H54 (cell line): ENCODE results near the gene LANCL3.

ENCODE experiments used
- DNase-seq: peaks from one replicate; pipeline ENCODE4 v3.0.0; 2011; ENCODE audit warnings: low spot score, mixed read lengths; ENCODE audit not compliant: insufficient read length
- FAIRE-seq: peaks from 3 replicates; lab custom pipeline; 2011; peaks lifted over from hg19 to GRCh38; lab: Jason Lieb, UNC
- POLR2A ChIP-seq: IDR thresholded peaks from 2 replicates; pipeline ENCODE4 v1.6.1; 2011; ENCODE audit warnings: low read depth, mild to moderate bottlenecking, low read length

LANCL3 gene

DNA sequence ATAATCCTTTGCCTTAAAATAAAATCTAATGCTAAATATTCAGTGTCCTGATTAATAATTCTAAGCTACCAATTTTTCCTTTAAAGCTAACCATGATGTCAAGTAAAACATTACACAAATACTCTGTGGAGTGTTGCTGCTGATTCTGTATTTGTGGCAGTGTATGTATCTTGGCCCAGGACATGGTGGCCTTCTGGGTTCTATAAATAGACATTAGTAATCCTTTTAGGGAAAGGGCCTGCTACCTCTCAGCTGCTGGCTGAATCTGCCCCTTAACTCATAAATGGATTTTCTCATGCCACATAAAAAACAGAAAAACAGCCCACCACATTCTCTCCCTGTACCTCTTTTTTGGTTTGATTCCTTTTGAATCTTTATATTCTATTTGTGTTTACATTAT lies 113.0 kb downstream of the LANCL3 start:
- FAIRE-seq = no peak
- no peak for TF ChIP-seq POLR2A
- DNase-seq = no peak

DNA sequence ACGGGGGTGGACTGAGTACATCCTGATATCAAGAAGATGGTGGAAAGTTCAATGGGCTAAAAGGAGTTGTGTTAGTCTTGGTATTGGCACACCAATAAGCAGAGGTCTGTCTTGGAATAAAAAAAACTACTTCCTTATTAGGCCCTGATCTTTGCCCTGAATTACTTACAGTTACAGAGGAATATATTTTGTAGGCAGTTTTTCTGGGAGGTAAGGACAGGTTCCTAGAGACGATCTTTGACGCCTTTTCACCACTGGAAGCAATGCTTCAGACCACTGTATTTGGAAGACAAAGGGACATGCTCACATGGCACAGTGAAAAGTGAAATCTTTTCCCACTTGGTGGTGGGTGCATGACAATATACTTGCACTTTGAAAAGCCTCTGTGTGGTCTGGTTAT lies 113.5 kb downstream of the LANCL3 start:
- FAIRE-seq = no peak
- TF ChIP-seq POLR2A = no peak
- DNase-seq = no peak

DNA sequence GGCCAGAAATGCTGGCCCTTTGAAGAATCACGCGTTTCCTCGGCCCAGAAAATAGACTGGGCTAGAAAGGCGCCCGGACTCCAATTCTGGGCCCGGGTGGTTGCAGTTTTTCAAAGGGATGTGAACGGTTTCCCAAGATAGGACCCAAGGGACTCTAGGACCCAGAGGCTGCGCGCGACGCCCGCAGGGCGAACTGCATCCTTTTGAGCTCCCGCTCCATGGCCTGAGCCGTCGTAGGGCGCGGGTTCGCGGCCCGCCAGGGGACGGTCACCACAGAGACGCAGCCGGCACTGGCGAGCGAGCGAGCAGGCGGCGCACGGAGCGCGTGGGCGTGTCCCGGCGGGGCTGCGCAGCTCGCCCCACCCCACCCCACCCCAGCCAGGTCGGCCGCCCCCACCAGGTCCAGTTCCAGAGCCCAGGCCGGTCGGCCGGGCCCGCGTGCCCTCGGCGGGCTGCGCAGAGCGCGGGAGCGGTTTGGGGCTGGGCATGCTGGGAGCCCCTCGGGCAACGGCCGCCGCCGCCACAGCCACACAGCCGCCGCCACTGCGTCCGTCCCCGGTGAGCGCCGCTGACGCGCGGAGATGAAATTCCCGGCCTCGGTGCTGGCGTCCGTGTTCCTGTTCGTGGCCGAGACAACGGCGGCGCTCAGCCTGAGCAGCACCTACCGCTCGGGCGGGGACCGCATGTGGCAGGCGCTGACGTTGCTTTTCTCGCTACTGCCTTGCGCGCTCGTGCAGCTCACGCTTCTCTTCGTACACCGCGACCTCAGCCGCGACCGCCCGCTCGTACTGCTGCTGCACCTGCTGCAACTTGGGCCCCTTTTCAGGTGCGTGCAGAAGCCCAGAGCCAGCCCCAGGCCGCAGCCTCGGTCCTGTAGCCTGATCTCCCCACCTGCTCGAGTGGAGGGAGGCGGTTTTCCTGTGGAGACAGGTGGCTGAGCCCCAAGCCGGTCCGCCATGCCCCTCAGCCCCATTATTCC lies 114.2 kb downstream of the LANCL3 start, which contains the start of gene XK:
TSS of gene XK (plus strand) at position 411 of the 979 bp plus-strand sequence. CDS start at position 582, 171 bp downstream.
- no peak for TF ChIP-seq POLR2A
- FAIRE-seq (no peak), DNase-seq (peak; percentile 29)

DNA sequence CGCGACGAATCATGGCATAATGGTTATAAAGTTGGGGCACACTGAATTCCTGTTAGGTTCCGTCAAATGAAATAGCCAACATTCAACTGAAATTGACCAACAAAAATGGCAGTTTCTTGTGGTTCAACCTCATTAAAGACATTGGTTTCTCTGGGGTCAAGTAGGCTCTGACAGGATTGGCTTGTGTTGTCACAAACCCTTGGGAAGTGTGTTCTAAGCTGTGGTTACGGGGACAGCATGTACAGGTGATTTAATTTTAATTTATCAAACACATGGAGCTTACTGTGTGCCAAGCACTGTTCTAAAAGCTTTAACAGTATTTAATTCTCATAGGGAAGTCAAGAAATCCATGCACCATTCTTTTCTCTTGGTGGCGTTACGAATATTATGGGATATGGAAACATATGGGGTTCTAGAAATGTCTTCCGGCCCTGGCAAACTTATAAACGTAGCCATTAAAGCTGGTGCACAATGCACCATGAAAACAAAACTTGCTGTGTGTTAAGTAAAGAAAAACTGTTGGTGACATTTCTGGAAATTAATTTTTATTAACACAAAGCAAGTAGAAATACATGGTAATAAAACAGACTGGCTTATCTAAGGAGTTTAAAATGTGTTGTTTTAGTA lies 115.0 kb downstream of the LANCL3 start:
- no peak for DNase-seq
- no peak for FAIRE-seq
- TF ChIP-seq POLR2A = no peak

DNA sequence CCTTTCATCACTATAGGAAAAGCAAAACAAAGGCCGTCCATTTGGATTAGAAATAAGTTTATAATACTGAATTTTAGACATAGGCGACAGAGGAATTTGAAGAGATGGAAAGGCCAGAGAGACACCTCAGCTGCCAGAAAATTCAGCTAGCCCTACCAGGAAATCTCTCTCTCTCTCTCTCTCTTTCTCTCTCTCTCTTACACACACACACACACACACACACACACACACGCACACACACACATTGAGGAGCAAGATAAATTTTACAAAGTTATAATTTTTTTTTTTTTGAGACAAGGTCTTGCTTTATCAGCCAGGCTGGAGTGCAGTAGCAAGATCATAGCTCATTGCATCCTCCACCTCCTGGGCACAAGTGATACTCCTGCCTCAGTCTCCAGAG lies 115.5 kb downstream of the LANCL3 start:
- DNase-seq (no peak), FAIRE-seq (no peak)
- TF ChIP-seq POLR2A = no peak

DNA sequence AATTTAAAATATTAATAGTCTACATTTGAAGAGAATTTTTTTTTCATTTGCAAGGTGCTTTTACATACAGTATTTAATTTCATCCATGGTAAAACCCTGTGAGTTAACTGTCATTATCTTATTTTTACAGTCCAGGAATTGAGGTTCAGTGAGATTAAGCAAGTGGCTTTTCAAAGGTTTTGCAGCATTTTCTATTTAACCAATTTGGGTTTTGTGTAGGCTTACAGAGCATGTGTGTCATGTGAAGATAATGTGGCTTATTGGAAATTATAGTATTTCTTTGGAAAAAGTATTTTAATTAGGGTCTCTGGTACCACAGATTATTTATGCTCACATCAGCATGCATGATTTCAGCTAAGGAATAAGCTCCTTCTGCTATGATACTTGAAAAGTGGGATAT lies 118.7 kb downstream of the LANCL3 start:
- no peak for TF ChIP-seq POLR2A
- FAIRE-seq = no peak
- DNase-seq = no peak

DNA sequence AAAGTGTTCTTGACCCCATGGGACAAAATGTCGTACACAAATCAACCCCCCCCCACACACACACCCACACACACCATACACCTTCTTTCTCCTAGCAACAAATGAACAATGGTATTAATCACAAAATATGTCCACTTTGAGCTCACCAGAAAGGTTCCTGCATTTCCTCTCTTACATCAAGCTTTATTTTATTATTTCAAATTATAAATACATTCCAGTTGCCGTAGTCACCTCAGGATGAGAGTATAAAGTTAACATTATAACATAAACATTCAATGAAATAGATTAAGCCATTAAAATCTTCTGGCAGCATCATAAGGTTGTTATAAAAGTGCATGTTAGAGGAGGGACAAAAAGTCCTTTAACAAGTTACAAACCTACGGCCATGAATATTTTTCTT lies 121.5 kb downstream of the LANCL3 start:
- no peak for TF ChIP-seq POLR2A
- FAIRE-seq (no peak), DNase-seq (no peak)

DNA sequence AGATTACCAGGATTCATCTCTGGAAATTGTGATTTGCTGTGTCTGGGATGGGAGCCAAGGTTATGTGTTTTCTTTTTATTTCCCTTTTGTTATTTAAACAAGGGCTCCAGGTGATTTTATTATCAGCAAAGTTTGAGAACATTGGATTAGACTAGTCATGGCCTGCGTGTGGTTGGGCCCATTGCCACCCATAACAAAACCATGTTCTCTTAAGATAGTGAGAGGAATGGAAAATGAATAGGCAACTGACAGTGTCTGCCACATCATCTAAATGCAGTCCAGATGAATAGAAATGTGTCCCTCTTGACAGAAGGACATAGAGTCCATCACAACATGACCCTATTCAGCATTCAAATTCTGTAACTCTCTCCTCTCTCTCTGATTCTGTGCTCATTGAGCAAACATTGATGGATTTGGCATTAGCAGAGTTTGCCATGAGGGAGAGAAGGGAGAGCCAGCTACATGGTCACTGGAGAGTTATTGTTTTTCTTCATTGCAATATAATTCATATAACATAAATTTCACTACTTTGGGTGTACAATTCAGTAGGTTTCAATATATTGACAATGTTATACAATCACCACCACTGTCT lies 125.8 kb downstream of the LANCL3 start:
- no peak for TF ChIP-seq POLR2A
- no peak for FAIRE-seq
- DNase-seq = no peak

DNA sequence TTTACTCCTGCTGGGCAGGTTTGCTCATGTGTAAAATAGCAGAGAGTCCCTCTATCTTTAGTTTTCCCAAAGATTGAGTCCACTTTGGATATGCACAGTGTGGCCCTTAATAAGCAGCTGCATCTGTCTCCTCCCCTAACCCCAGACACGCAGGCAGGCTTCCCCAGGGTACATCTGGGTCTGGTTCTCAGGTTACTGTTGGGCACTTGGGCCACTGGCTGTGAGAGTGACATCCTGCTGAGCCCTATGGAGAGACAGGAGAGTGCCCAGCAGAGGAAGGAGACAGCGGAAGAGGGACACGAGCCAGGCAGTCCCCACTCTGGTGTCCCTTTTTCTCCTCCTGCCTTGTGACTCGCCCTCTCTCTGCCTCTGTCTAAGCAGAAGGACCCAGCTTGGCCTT lies 130.1 kb downstream of the LANCL3 start:
- no peak for TF ChIP-seq POLR2A
- DNase-seq (no peak), FAIRE-seq (no peak)

DNA sequence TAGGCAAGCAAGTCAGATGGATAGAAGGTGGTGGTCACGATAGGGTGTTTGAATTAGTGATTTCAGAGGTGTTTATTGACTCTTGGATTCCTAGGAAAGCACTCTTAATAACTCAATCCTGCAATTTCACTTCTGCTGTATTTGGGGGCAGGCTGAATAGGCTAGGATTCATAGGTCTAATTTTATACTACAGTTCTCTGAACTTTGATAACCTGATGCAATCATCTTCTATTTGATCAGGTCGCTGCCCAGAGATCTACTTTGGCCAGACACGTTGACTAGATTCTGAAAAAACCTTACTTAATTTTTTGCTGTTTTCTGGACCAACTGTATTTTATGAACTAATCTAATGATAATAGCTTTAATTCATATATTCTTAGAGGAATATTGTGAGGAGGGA lies 140.5 kb downstream of the LANCL3 start:
- DNase-seq (no peak), FAIRE-seq (no peak)
- TF ChIP-seq POLR2A = no peak

DNA sequence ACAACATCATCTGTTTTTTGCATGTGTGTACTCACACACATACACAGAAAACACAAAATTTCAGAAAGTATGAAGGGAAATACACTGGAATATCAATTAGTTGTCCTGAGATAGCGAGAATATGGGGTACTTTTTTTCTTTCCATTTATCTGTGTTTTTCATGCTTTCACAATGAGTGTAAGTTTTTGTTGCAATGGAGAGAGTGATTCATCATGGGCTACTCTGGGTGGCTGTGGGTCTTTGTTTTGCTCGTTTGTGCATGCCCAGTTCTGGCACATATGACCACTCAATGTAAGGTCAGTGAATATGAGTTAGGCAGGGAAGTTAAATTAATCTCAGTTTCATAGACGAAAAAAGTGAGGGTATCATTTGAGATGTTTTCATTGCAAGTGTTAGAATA lies 141.0 kb downstream of the LANCL3 start:
- no peak for TF ChIP-seq POLR2A
- no peak for FAIRE-seq
- no peak for DNase-seq

DNA sequence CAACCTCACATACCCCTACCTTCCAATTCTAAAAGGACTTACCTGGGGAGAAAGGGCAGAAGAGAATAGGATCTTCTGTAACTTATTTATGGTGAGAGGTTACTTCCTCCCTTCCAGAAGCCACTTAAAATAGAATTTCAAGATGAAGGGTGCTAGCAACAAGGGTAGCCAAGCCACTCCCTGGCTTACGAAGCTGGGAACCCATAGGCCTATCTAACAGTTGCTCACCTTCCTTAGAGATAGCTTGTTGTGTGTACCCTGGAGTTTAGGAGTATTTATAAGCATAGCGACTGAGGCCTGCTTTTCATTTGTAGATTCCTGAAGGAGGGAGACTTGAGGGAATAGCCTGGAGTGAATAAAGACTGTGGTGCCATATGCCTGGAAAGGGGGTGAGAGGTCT lies 143.0 kb downstream of the LANCL3 start:
- no peak for TF ChIP-seq POLR2A
- FAIRE-seq (no peak), DNase-seq (no peak)

DNA sequence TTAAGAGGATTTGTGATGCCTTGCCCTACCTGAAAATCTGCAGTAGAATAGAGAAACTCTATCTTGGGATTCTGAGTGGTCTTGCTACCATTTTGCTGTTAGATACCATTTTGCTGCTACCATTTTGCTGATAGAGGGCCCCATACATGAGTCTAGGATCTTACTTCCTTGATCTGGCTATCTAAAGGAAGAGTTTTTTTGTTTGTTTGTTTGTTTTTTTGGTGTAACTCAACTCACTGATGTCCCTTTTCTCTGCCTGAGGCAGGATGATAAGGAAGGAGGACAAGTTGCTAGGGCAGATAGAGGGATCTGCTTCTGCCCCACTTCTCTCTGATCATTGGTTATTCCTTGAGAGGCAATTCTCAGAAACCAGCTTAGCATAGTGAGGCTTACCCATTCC lies 145.1 kb downstream of the LANCL3 start:
- DNase-seq (no peak), FAIRE-seq (no peak)
- TF ChIP-seq POLR2A = no peak

DNA sequence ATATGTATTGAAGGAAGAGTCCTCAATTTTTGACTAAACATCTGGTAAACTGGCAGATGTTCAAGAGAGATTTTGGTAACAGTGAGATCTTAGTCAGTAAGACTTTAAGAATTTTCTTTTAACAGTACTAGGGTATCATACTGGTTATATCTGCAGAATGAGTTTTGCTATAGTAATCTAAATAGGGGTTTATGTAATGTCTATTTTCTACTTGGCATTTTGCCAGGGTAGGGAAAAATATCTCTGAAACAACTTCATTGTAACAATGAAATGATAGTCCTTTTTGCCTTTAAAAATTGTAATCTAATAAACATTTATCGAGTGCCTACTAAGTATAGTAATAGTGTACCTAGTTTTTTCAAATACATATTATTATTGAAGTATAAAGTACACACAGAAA lies 146.2 kb downstream of the LANCL3 start:
- DNase-seq (no peak), FAIRE-seq (no peak)
- TF ChIP-seq POLR2A = no peak
